Endothelial cell of umbilical vein (primary cell): Measurements from ENCODE around the gene PAX5. TPM values are rescaled to one million over a fixed set of nuclear protein-coding genes. Genes with fewer than 3 reads are reported as not detected.

Source experiments
- BruUV-seq: library from RNA; stranded (reverse); fragments of 400-500 nt; replicated peaks from 2 replicates; lab custom pipeline; 2021; lab: Mats Ljungman, UMichigan
- CTCF ChIA-PET: fragments of 300-600, 350-600 bp; sonication (Branson Sonifier 250); formaldehyde crosslinking; loops from one replicate; lab custom pipeline; 2021; ENCODE audit warnings: antibody characterized with exemption, inconsistent platforms; lab: Charles Lee
- POLR2A ChIA-PET: fragments of 300-600, 350-600 bp; sonication (Branson Sonifier 250); formaldehyde crosslinking; loops from one replicate; lab custom pipeline; 2021; ENCODE audit warnings: antibody characterized with exemption, inconsistent platforms; lab: Charles Lee
- DNase-seq: peaks from one replicate; pipeline ENCODE4 v3.0.0-alpha.2; 2011; ENCODE audit warnings: low read depth, low spot score
- FAIRE-seq: peaks from 2 replicates; lab custom pipeline; 2011; peaks lifted over from hg19 to GRCh38; lab: Jason Lieb, UNC
- H2AFZ ChIP-seq: 2 replicates; pipeline ENCODE4 v1.6.0; 2012; ENCODE audit warnings: low read depth, low read length, control low read depth, inconsistent platforms
- H3K27ac ChIP-seq: 2 replicates; pipeline ENCODE4 v1.5.1; 2011; ENCODE audit warnings: low read depth, mild to moderate bottlenecking, control low read depth, low read length, moderate library complexity; ENCODE audit not compliant: insufficient read depth
- H3K27me3 ChIP-seq, 2 experiments: 2 replicates each; pipeline versions ENCODE4 v1.6.0 to v1.6.1; 2011; ENCODE audit warnings: low read length in 2 of 2, mixed read lengths in 1 of 2; ENCODE audit not compliant: control insufficient read depth in 2 of 2, insufficient read depth in 2 of 2
- H3K36me3 ChIP-seq, 2 experiments: 2 replicates in 1 of 2; 3 replicates in 1 of 2; pipeline ENCODE4 v1.5.1; 2011; ENCODE audit warnings: low read length in 2 of 2, mild to moderate bottlenecking in 1 of 2, moderate library complexity in 1 of 2; ENCODE audit not compliant: control insufficient read depth in 2 of 2, insufficient read depth in 2 of 2; ENCODE audit errors: extremely low read depth in 1 of 2
- H3K4me1 ChIP-seq: 3 replicates; pipeline ENCODE4 v1.5.1; 2011; ENCODE audit warnings: mild to moderate bottlenecking, low read length; ENCODE audit not compliant: control insufficient read depth, insufficient read depth; ENCODE audit errors: extremely low read depth
- H3K4me2 ChIP-seq: 2 replicates; pipeline ENCODE4 v1.6.1; 2011; ENCODE audit warnings: low read length, control low read depth, mixed read lengths; ENCODE audit not compliant: insufficient read depth
- H3K4me3 ChIP-seq, 3 experiments: fragments of 200-600 bp in 1 of 3; sonication (generic), shearing (Covaris generic) in 1 of 3; replicated peaks in 1 of 3; 2 replicates each; pipeline ENCODE4 v1.5.1; 2011 to 2016; ENCODE audit warnings: control low read depth in 3 of 3, low read length in 3 of 3, mild to moderate bottlenecking in 2 of 3, inconsistent platforms in 1 of 3, low read depth in 1 of 3, moderate library complexity in 1 of 3; ENCODE audit not compliant: insufficient read depth in 1 of 3
- H3K79me2 ChIP-seq: 2 replicates; pipeline ENCODE4 v1.6.0; 2012; ENCODE audit warnings: low read length, inconsistent platforms; ENCODE audit not compliant: control insufficient read depth, insufficient read depth
- H3K9ac ChIP-seq: replicated peaks from 2 replicates; pipeline ENCODE3; 2011; ENCODE audit warnings: low read length, control low read depth; ENCODE audit not compliant: insufficient read depth; ENCODE audit errors: extremely low read depth
- H3K9me1 ChIP-seq: replicated peaks from 3 replicates; pipeline ENCODE4 v1.6.0; 2011; ENCODE audit warnings: mild to moderate bottlenecking, low read length; ENCODE audit not compliant: control insufficient read depth, insufficient read depth; ENCODE audit errors: extremely low read depth
- H3K9me3 ChIP-seq: replicated peaks from 2 replicates; pipeline ENCODE4 v1.5.1; 2012; ENCODE audit warnings: low read length, inconsistent platforms; ENCODE audit not compliant: control insufficient read depth, insufficient read depth
- H4K20me1 ChIP-seq: replicated peaks from 2 replicates; pipeline ENCODE3; 2011; ENCODE audit warnings: mild to moderate bottlenecking, low read length; ENCODE audit not compliant: control insufficient read depth, insufficient read depth; ENCODE audit errors: extremely low read depth
- CTCF ChIP-seq, 2 donors: IDR thresholded peaks; 1 replicate in 1 of 2; 2 replicates in 1 of 2; pipeline ENCODE4 v1.5.1; 2011; ENCODE audit warnings: low read length in 2 of 2, mild to moderate bottlenecking in 2 of 2, moderate library complexity in 2 of 2, control low read depth in 1 of 2, inconsistent platforms in 1 of 2, low read depth in 1 of 2; ENCODE audit not compliant: insufficient read depth in 1 of 2; ENCODE audit errors: extremely low read depth in 1 of 2
- EZH2 ChIP-seq: IDR thresholded peaks from 2 replicates; pipeline ENCODE4 v1.6.1; 2012; ENCODE audit warnings: borderline replicate concordance, low read depth, mild to moderate bottlenecking, moderate library complexity, low read length, inconsistent platforms; ENCODE audit not compliant: severe bottlenecking
- FOS ChIP-seq: IDR thresholded peaks from 2 replicates; pipeline ENCODE4 v1.6.1; 2011; ENCODE audit warnings: mild to moderate bottlenecking, low read length, moderate library complexity, borderline replicate concordance; ENCODE audit not compliant: insufficient read depth
- GATA2 ChIP-seq: IDR thresholded peaks from 2 replicates; pipeline ENCODE4 v1.7.0; 2011; ENCODE audit warnings: low read depth, mild to moderate bottlenecking, moderate library complexity, mixed read lengths, low read length; ENCODE audit not compliant: insufficient read length, insufficient read depth
- JUN ChIP-seq: IDR thresholded peaks from 2 replicates; pipeline ENCODE4 v1.6.1; 2011; ENCODE audit warnings: borderline replicate concordance, low read depth; ENCODE audit not compliant: insufficient read length, insufficient read depth
- MAX ChIP-seq: IDR thresholded peaks from 2 replicates; pipeline ENCODE4 v1.6.1; 2011; ENCODE audit not compliant: insufficient read depth, insufficient read length
- MYC ChIP-seq: IDR thresholded peaks from one replicate; pipeline ENCODE4 v1.6.1; 2011; ENCODE audit warnings: mild to moderate bottlenecking, low read depth, low read length
- POLR2A ChIP-seq: IDR thresholded peaks from 2 replicates; pipeline ENCODE4 v1.6.1; 2012; ENCODE audit warnings: low read depth, mild to moderate bottlenecking, control low read depth, low read length
- POLR2AphosphoS5 ChIP-seq: IDR thresholded peaks from 2 replicates; pipeline ENCODE4 v1.6.1; 2012; ENCODE audit warnings: low read depth, mild to moderate bottlenecking, control low read depth, low read length, moderate library complexity; ENCODE audit not compliant: insufficient read depth
- dilution Hi-C: fragments of 300-500 bp; cut with MboI; formaldehyde crosslinking; loops from one replicate; pipeline ENCODE4 v1.15.0; 2019; ENCODE audit warnings: low sequenced_read_pairs; ENCODE audit not compliant: extremely low pct_ligation_motif_present
- intact Hi-C: fragments of 100-400 bp; cut with micrococcal nuclease; formaldehyde crosslinking; loops from one replicate; pipeline ENCODE4 v1.10.0; 2022
- polyA plus RNA-seq, 4 experiments: library from polyadenylated mRNA; depleted of rRNA in 3 of 4; stranded (reverse) in 3 of 4; unstranded in 1 of 4; fragments of >200 nt; gene quantifications; 2 replicates each; pipeline versions ENCODE4 v1.2.1 to v1.2.3, GENCODE V29; 2011 to 2012; ENCODE audit warnings: missing spikeins in 1 of 4
- total RNA-seq: library from RNA; stranded (reverse); gene quantifications from 2 replicates; pipeline ENCODE4 v1.2.3, GENCODE V29; 2021

PAX5 gene
- total and polyA plus RNA-seq, 2 donors (not counting 3 experiments of a cell fraction or from before 2014, with no cell fraction given), result not detected

- H3K9me1 ChIP-seq, result no peaks in the 10 kb centered on the region
- DNase-seq (no peak), FAIRE-seq (no peak)
- BruUV-seq, result no TSS peak
- peaks cover 19% of the 10 kb centered on the region for H3K4me1 ChIP-seq
- ChIA-PET CTCF (no interaction called here), POLR2A (no interaction called here)
- H3K27me3 ChIP-seq, result peaks cover 95 to 100% of the 10 kb centered on the region in 2 experiments
- H3K4me2 ChIP-seq, result no peak overlapping the region
- H4K20me1 ChIP-seq, result no peaks in the 10 kb centered on the region
- no peak overlapping the region for H3K4me3 ChIP-seq
- TF ChIP-seq MAX, result no peak
- TF ChIP-seq POLR2A, result no peak
- dilution Hi-C loops (no loop called here), intact Hi-C loops (no loop called here)
- no peaks in the 10 kb centered on the region for H3K79me2 ChIP-seq
- no peak overlapping the region for H3K9ac ChIP-seq
- H3K27ac ChIP-seq, result no peak overlapping the region
- H3K36me3 ChIP-seq, result no peaks in the 10 kb centered on the region
- H3K9me3 ChIP-seq, result no peaks in the 10 kb centered on the region
- H2AFZ ChIP-seq, result no peak overlapping the region
Observed at GRCh38 chr9:37033141-37033540, 927 bp downstream of the PAX5 start.

GRCh38 chr9:37032713-37033112 is 1.4 kb downstream of the PAX5 start:
- Histone ChIP-seq H3K4me1 (peaks cover 19% of the 10 kb centered on the region), H3K9ac (no peak overlapping the region), H3K4me3 (no peak overlapping the region), H3K36me3 (no peaks in the 10 kb centered on the region), H2AFZ (no peak overlapping the region), H4K20me1 (no peaks in the 10 kb centered on the region), H3K4me2 (no peak overlapping the region), H3K79me2 (no peaks in the 10 kb centered on the region), H3K9me1 (no peaks in the 10 kb centered on the region), H3K9me3 (no peaks in the 10 kb centered on the region), H3K27me3 (peaks cover 94 to 100% of the 10 kb centered on the region in 2 experiments), H3K27ac (no peak overlapping the region)
- DNase-seq (no peak), FAIRE-seq (no peak)
- no TSS peak for BruUV-seq
- POLR2A ChIA-PET, result no interaction called here
- intact Hi-C loops, result no loop called here
- dilution Hi-C loops, result no loop called here
- TF ChIP-seq MYC (no peak), FOS (no peak), JUN (no peak), POLR2A (no peak), POLR2AphosphoS5 (no peak), GATA2 (no peak), EZH2 (no peak), CTCF (IDR thresholded peaks at IDR 0.05; ENCODE audit: extremely low read depth in 1 of 2, insufficient read depth in 1 of 2, low read depth in 1 of 2, low read length in 2 of 2) (no peak), MAX (no peak)
- CTCF ChIA-PET, result no interaction called here
